DMS 273 (cell line): ENCODE results near the gene C1QL2.
A peak's percentile ranks its signal among the peaks of the same experiment; 100 is the strongest.

ENCODE experiments used
- DNase-seq: peaks from one replicate; lab custom pipeline; 2025; ENCODE audit not compliant: unreplicated experiment; lab: John Stamatoyannopoulos, UW

C1QL2 gene

GRCh38 chr2:119144806-119145205 lies 13.7 kb downstream of the C1QL2 start:
- no peak for DNase-seq

GRCh38 chr2:119142824-119143223 lies 15.7 kb downstream of the C1QL2 start:
- no peak for DNase-seq

- no peak for DNase-seq
These were observed 21.0 kb downstream of the C1QL2 start for GRCh38 chr2:119137502-119137901.

GRCh38 chr2:119136872-119137271 lies 21.7 kb downstream of the C1QL2 start:
- no peak for DNase-seq

GRCh38 chr2:119136093-119136492 lies 22.5 kb downstream of the C1QL2 start:
- no peak for DNase-seq

- no peak for DNase-seq
These were observed 23.8 kb downstream of the C1QL2 start for GRCh38 chr2:119134775-119135174.

GRCh38 chr2:119126650-119127049 lies 31.9 kb downstream of the C1QL2 start:
- peak; percentile 59 for DNase-seq

- no peak for DNase-seq
These were observed 35.2 kb downstream of the C1QL2 start for GRCh38 chr2:119123389-119123788.

- DNase-seq, result no peak
These were observed 35.9 kb downstream of the C1QL2 start for GRCh38 chr2:119122663-119123062.

- DNase-seq, result peak; percentile 11
These were observed 38.4 kb downstream of the C1QL2 start for GRCh38 chr2:119119999-119120756.

- no peak for DNase-seq
These were observed 39.3 kb downstream of the C1QL2 start for GRCh38 chr2:119119076-119119785.

GRCh38 chr2:119117891-119118882 lies 40.4 kb downstream of the C1QL2 start:
- no peak for DNase-seq

GRCh38 chr2:119117408-119117807 lies 41.1 kb downstream of the C1QL2 start:
- no peak for DNase-seq

GRCh38 chr2:119116411-119117295 lies 41.9 kb downstream of the C1QL2 start:
- no peak for DNase-seq

- DNase-seq, result no peak
These were observed 44.3 kb downstream of the C1QL2 start for GRCh38 chr2:119114266-119114665.

- no peak for DNase-seq
These were observed 45.1 kb downstream of the C1QL2 start for GRCh38 chr2:119113489-119113770.

- no peak for DNase-seq
These were observed 45.6 kb downstream of the C1QL2 start for GRCh38 chr2:119112770-119113488.

- DNase-seq, result no peak
These were observed 46.3 kb downstream of the C1QL2 start for GRCh38 chr2:119112230-119112629.

GRCh38 chr2:119111115-119111975 lies 47.2 kb downstream of the C1QL2 start:
- DNase-seq, result no peak
